GM19468 (cell line): ENCODE results near the gene NACC1.

Source experiments
- ATAC-seq: cut with Tn5 transposase; IDR thresholded peaks from one replicate; pipeline ENCODE4 v1.9.1; 2021; ENCODE audit warnings: mild to moderate bottlenecking, moderate library complexity, moderate number of reproducible peaks; ENCODE audit not compliant: unreplicated experiment; ENCODE audit errors: extremely low read depth

Gene NACC1

GRCh38 chr19:13087295-13087694, 30.8 kb upstream of the NACC1 start:
- ATAC-seq, result no peak

GRCh38 chr19:13087795-13088537, 30.1 kb upstream of the NACC1 start:
- no peak for ATAC-seq

- no peak for ATAC-seq
Measured at GRCh38 chr19:13089139-13089856, 28.8 kb upstream of the NACC1 start.

GRCh38 chr19:13089857-13090507, 28.1 kb upstream of the NACC1 start:
- ATAC-seq, result no peak

- ATAC-seq, result no peak
Measured at GRCh38 chr19:13090511-13091231, 27.4 kb upstream of the NACC1 start.

GRCh38 chr19:13091400-13092157, 26.5 kb upstream of the NACC1 start:
- no peak for ATAC-seq

GRCh38 chr19:13092158-13092543, 25.9 kb upstream of the NACC1 start:
- ATAC-seq, result no peak

- no peak for ATAC-seq
Measured at GRCh38 chr19:13092606-13093235, 25.3 kb upstream of the NACC1 start.

GRCh38 chr19:13093407-13094105, 24.5 kb upstream of the NACC1 start:
- no peak for ATAC-seq

- ATAC-seq, result no peak
Measured at GRCh38 chr19:13094106-13094504, 24.0 kb upstream of the NACC1 start.

- ATAC-seq, result no peak
Measured at GRCh38 chr19:13094771-13095392, 23.2 kb upstream of the NACC1 start.

GRCh38 chr19:13095393-13095784, 22.7 kb upstream of the NACC1 start:
- no peak for ATAC-seq

- no peak for ATAC-seq
Measured at GRCh38 chr19:13095934-13096927, 21.8 kb upstream of the NACC1 start.

GRCh38 chr19:13097033-13097462, 21.0 kb upstream of the NACC1 start:
- ATAC-seq, result no peak

- ATAC-seq, result no peak
Measured at GRCh38 chr19:13097463-13098258, 20.4 kb upstream of the NACC1 start.

GRCh38 chr19:13098277-13099072, 19.6 kb upstream of the NACC1 start:
- ATAC-seq, result no peak
